Ammon's horn (tissue), 1 donor: ENCODE results near the gene C1GALT1C1.
"Not testable (repeated sequence)": the region's sequence is repeated elsewhere in the genome, so short reads cannot be mapped to it uniquely, and the experiment has no call there.

Source experiments
- DNase-seq: peaks from one replicate; pipeline ENCODE4 v3.0.0-alpha.2; 2016; ENCODE audit warnings: low spot score

Gene C1GALT1C1

DNA sequence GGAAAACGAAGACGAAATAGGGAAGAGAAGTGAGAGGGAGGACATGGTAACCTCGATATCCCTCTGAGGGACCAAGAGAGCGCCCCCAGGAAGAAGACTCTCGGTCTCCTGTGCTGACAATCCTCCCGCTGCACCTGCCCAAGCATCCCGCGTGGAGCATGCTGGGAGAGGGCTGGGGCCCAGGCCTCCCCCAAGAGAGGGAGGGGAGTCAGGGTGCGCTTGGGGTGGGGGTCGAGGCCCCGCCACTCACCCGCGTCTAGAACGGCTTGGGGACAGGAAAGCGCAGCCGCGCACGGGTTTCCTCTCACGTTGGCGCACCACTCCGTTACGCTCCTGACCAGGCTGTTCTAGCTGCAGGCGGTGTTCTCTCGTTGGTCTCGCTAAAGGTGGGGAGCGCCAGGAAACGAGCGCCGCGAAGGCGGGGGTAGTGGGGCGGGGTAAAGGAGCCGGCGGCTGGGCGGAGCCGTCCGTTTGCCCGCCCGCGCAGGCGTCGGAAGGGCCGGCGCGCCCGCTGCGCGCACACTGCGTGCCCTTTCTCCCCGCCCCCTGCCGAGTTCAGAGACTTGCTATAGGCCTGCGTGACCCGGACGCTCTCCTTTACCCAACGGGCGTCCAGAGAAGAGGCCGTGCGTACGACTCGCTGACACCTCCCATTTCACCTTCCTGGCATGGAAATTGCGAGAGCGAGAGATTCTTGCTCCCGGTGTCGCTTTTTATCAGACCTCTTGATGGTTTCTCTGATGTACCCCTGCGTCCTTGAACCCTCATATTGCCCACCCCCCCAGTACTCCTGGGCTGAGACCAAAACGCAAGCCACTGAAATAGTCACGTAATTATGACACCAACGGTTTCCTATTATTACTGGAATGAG, at the start of gene C1GALT1C1:
Gene C1GALT1C1 (minus strand): TSS at position 388 of the 871 bp plus-strand sequence. CDS start 2,888 bp downstream, outside the sequence.
- DNase-seq, result peak; percentile 92

DNA sequence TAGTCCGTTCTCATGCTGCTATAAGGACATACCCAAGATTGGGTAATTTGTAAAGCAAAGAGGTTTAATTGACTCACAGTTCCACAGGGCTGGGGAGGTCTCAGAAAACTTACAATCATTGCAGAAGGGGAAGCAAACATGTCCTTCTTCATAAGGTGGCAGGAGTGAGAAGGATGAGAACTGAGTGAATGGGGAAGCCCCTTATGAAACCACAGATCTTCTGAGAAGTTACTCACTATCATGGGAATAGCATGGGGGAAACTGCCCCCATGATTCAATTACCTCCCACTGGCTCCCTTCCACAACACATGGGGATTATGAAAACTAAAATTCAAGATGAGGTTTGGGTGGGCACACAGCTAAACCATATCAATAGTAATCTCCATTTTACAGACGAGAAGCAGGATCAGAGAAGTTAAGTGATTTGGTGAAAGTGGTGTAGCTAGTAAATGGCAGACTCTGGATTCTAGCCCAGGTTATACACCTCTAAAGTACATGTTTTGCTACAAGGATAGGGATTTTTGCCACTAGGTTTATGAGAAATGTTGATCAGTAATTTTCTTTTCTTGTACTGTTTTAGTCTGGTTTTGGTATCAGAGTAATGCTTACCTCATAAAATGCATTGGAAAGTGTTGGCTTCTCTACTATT, 47.3 kb upstream of the C1GALT1C1 start:
- no peak for DNase-seq

DNA sequence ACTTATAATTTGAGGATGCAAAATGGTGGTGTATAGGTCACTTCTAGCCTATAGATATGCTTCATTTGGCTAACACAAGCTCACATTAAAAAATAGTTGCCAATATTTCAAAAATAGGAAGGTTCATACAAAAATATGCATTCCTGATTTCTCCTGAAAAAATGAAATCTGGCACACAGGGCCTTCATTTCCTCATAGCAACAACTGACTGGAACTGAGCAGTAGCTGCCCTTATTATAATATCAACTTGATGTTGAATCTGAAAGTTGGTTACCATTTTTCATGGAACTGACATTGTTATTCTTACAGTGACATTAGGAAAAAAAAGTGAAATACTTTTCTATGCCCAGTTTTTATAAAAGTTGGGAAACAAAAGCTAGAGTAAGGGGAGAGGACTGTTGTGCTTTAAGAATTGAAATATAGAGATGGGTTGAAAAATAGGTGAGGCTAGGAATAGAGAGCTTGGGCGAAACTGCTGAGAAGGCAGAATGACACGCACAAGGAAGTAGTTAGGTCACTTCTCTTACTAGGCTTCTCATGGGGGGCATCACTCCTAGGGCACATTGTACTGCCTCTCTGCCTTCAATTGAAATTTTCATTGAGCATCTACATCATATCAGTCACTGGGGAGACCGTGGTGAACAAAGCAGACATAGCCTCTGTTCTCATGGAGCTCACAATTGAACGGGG, 43.1 kb upstream of the C1GALT1C1 start:
- no peak for DNase-seq

DNA sequence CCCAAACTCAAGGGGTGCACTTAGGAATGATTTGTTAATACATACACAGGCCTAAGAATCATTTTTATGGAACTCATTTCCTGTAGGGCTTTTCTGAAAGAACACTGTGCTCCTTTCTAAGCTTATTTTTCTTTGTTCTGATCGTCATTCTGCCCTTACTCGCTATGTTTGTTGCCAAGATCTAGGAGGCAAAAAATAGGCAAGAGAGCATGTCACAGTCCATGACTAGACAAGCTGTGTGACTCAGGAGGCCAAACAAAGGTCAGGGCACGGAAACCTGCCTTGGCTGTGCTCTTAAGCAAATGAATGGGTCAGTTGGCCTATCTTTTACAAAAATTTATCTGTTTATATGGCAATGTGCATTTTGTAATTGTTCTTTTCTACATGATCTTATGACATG, 42.5 kb upstream of the C1GALT1C1 start:
- DNase-seq, result no peak

GRCh38 chrX:120671963-120672362, 42.1 kb upstream of the C1GALT1C1 start:
- DNase-seq, result no peak

- DNase-seq, result no peak
These were observed 38.5 kb upstream of the C1GALT1C1 start for GRCh38 chrX:120668357-120668756.

- not testable (repeated sequence) for DNase-seq
These were observed 34.7 kb upstream of the C1GALT1C1 start for GRCh38 chrX:120664535-120664934.

- no peak for DNase-seq
These were observed 34.2 kb upstream of the C1GALT1C1 start for GRCh38 chrX:120664081-120664480.

DNA sequence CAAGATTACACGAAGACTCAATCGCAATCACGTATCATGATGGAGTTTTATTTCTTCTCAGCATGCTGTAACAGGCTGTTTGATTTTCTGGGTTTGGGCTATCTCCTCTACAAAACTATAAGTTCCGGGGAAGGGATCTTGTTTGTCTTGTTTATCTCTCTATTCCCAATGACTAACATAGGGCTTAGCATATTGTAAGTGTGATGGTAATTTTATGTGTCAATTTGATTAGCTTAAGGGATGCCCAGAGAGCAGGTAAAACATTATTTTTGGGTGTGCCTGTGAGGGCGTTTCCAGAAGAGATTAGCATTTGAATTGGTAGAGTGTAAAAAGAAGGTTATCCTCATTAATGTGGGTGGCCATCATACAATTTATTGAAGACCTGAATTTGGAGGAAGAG, 32.8 kb upstream of the C1GALT1C1 start:
- DNase-seq, result no peak

DNA sequence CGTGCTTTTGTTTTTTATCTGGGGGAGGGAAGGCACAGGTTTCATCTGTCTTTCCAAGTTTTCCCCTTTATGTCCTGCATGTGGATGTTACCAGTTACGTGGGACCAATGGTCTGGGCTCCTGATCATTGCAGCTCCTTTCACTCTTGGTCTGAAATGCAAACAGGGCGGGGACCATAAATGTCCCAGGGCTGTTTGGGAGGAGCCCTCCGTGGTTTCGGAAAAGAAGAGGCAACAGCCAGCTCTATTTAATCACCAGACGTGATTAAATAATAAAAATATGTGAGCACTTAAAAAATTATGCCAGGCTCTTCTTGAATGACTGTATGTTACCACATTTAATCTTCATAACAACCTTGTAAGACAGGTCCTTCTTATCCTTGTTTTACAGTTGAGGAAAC, 30.8 kb upstream of the C1GALT1C1 start:
- DNase-seq, result no peak

DNA sequence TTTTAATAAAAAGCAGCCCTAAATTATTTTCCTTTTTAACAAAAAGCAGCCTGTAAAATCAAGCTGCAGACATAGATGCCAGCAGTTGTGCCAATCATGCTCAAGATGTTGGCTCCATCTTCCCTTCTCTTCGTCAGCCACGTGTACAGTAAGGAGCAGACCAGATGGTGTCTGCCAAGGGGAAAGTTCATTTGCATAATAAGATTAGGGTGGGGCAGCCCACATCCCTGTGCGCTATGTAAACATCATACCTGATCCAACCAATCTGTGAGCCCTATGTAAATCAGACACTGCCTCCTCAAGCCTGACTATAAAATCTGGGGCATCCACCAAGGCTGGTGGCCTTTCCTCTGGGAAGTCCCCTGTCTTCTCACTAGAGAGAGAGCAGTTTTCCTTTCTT, 23.1 kb upstream of the C1GALT1C1 start:
- no peak for DNase-seq

- not testable (repeated sequence) for DNase-seq
These were observed 22.4 kb upstream of the C1GALT1C1 start for GRCh38 chrX:120652256-120652655.

GRCh38 chrX:120647127-120647526, 17.3 kb upstream of the C1GALT1C1 start:
- no peak for DNase-seq

GRCh38 chrX:120642871-120643270, 13.0 kb upstream of the C1GALT1C1 start:
- DNase-seq, result no peak

DNA sequence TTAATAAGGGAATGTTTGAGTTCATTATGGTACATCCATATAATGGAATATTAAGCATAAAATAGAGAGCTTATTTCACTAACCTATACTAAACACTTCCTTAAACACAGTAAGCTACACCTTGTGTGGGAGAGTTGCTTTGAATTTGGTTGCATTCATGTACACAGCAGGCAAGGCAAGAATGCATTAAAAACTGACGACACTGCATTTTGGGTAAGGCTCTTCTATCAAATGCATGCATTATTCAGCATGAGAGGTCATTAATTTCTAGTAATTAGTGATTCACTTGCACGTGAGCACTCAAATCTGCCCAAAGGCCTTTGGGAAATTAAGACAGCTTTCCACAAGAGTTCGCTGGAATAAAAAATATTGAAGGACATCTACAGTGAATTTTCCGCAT, 8.8 kb upstream of the C1GALT1C1 start:
- DNase-seq, result no peak

- no peak for DNase-seq
These were observed 4.5 kb downstream of the C1GALT1C1 start for GRCh38 chrX:120625371-120625770.

DNA sequence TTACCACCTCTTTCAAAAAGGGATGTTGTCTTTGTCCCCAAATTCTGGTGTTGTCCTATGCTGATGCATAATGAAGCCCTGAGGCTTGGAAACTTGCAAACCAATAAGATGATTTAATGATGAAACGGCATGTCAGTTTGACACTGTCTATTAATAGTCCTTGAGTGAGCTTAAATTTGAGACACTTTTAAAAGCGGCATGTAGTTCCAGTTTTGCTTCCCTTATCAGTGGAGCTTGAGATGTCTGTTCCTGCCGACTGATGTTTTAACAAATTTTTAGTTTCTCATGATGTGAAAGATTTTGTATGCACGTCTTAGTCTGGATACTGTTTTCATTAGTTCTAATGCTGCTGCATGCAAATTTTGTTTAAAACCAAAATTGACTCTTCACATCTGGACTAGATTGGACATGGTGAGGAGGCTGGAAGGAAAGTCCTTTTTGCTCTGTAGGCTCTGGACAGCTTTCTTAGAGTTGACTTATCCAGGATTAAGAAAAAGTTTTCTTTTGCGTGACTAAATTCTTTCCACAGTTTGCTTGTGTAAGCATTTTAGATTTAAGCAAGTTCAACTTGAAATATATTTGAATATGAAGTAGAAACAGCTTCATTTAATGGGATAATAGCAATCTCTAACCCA, 11.7 kb downstream of the C1GALT1C1 start:
- no peak for DNase-seq

- no peak for DNase-seq
These were observed 15.0 kb downstream of the C1GALT1C1 start for GRCh38 chrX:120614816-120615215.

DNA sequence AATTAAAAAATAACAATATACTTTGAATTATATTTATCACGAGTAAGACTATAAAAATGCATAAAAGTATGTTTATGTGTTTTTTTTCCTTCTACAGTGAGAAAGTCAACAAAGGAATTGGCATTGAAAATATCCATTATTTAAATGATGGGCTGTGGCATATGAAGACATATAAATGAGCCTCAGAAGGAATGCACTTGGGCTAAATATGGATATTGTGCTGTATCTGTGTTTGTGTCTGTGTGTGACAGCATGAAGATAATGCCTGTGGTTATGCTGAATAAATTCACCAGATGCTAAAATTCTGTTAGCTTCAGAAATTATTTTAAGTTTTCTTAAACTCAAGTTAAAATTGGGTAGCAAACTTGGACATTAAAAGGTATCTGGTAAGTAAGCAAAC, 17.8 kb downstream of the C1GALT1C1 start:
- no peak for DNase-seq

DNA sequence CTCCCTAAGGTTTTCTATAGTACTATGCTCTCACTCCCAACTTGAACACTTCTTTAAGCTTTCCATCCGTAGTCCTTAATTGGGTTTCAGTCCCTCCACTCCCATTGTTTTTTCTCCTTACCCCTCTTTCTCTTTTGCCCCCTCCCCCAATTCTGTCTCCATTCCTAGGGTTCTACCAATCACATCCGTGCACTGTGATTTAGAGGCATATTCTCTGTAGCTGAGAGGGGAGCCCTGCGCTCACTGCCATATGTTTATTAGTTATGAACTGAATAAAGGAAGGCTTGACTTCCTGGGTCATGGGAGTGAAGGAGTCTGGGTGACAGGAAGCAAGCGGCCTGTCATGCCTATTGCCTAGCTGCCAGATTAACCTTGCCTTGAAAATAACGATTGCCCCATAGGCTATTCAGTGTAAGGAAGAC, 25.5 kb downstream of the C1GALT1C1 start:
- DNase-seq, result peak; percentile 18

GRCh38 chrX:120603707-120604360, 26.0 kb downstream of the C1GALT1C1 start, which contains the start of gene MCTS1:
TSS of gene MCTS1 (plus strand) at chrX:120604101. CDS start at chrX:120604237, 136 bp downstream.
- DNase-seq, result peak; percentile 82

DNA sequence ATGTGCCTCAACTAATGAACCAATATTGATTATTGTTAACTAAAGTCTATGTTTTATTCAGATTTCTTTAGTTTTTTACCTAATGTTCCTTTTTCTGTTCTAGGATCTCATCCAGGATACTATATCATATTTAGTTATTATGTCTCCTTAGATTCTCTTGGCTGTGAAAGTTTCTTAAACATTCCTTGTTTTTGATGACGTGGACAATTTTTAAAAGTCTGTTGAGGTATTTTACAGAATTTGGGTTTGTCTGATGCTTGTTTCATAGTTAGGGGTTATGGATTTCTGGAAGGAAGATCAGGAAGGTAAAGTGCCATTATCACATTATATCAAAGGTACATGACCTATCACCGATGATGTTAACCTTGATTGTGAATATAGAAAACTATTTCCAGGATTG, 44.2 kb downstream of the C1GALT1C1 start:
- DNase-seq, result no peak
